OCI-LY7 (cell line): ENCODE results near the gene P2RY8.

ENCODE experiments used
- CTCF ChIP-seq: fragments of 200-600 bp; sonication (generic); conservative IDR thresholded peaks from 2 replicates; pipeline ENCODE4 v1.5.1; 2014; ENCODE audit warnings: mild to moderate bottlenecking, antibody characterized with exemption, low read length, moderate library complexity, mixed read lengths
- EZH2phosphoT487 ChIP-seq: fragments of 200-600 bp; sonication (generic); IDR thresholded peaks from 2 replicates; pipeline ENCODE4 v1.6.1; 2018; ENCODE audit warnings: low read depth, borderline replicate concordance, mild to moderate bottlenecking, mixed run types, antibody characterized with exemption, low read length, moderate library complexity, mixed read lengths

- TF ChIP-seq CTCF: no peak
- TF ChIP-seq EZH2phosphoT487: no peak
Observed at GRCh38 chrX:1424147-1424851, 112.7 kb downstream of the P2RY8 start.
